ENCODE data around the gene LRFN2.

The LRFN2 gene

GRCh38 chr6:40349901-40350746 lies 237.0 kb downstream of the LRFN2 start:
- DNase-seq (no peak), ATAC-seq (no peak)
- no peak overlapping the region for H3K4me3 Mint-ChIP-seq
- no peaks in the 10 kb centered on the region for H3K4me1 Mint-ChIP-seq
- no peak overlapping the region for H3K27ac Mint-ChIP-seq
- H3K27me3 Mint-ChIP-seq, result peaks cover 6% of the 10 kb centered on the region
- H3K9me3 Mint-ChIP-seq, result no peaks in the 10 kb centered on the region

- no peak for DNase-seq
- Mint-ChIP-seq H3K4me3 (no peak overlapping the region), H3K27me3 (peaks cover 6% of the 10 kb centered on the region), H3K27ac (no peak overlapping the region), H3K9me3 (no peaks in the 10 kb centered on the region), H3K4me1 (no peaks in the 10 kb centered on the region)
- ATAC-seq, result no peak
Measured at GRCh38 chr6:40349123-40349900, 237.9 kb downstream of the LRFN2 start.

- H3K27me3 Mint-ChIP-seq, result peaks cover 6% of the 10 kb centered on the region
- H3K9me3 Mint-ChIP-seq, result no peaks in the 10 kb centered on the region
- no peak overlapping the region for H3K4me3 Mint-ChIP-seq
- H3K27ac Mint-ChIP-seq, result peak overlapping the region in 1 of 2 donors; percentile 4
- no peak for DNase-seq
- H3K4me1 Mint-ChIP-seq, result no peaks in the 10 kb centered on the region
- ATAC-seq, result no peak
Measured at GRCh38 chr6:40348591-40348990, 238.6 kb downstream of the LRFN2 start.

GRCh38 chr6:40347571-40348011 lies 239.6 kb downstream of the LRFN2 start:
- H3K27me3 Mint-ChIP-seq, result peaks cover 11% of the 10 kb centered on the region
- no peaks in the 10 kb centered on the region for H3K9me3 Mint-ChIP-seq
- H3K4me1 Mint-ChIP-seq, result no peaks in the 10 kb centered on the region
- H3K4me3 Mint-ChIP-seq, result no peak overlapping the region
- DNase-seq (no peak), ATAC-seq (no peak)
- no peak overlapping the region for H3K27ac Mint-ChIP-seq

GRCh38 chr6:40346246-40346645 lies 240.9 kb downstream of the LRFN2 start:
- Mint-ChIP-seq H3K9me3 (no peaks in the 10 kb centered on the region), H3K27me3 (peaks cover 14% of the 10 kb centered on the region), H3K4me1 (no peaks in the 10 kb centered on the region), H3K4me3 (no peak overlapping the region), H3K27ac (no peak overlapping the region)
- no peak for DNase-seq
- ATAC-seq, result no peak

GRCh38 chr6:40344566-40345167 lies 242.5 kb downstream of the LRFN2 start:
- DNase-seq, result no peak
- H3K4me1 Mint-ChIP-seq, result no peaks in the 10 kb centered on the region
- H3K4me3 Mint-ChIP-seq, result no peak overlapping the region
- H3K27ac Mint-ChIP-seq, result no peak overlapping the region
- no peaks in the 10 kb centered on the region for H3K9me3 Mint-ChIP-seq
- peaks cover 14% of the 10 kb centered on the region for H3K27me3 Mint-ChIP-seq
- no peak for ATAC-seq

- no peaks in the 10 kb centered on the region for H3K4me1 Mint-ChIP-seq
- DNase-seq, result no peak
- H3K27ac Mint-ChIP-seq, result no peak overlapping the region
- no peak for ATAC-seq
- peaks cover 14% of the 10 kb centered on the region for H3K27me3 Mint-ChIP-seq
- no peak overlapping the region for H3K4me3 Mint-ChIP-seq
- H3K9me3 Mint-ChIP-seq, result no peaks in the 10 kb centered on the region
Measured at GRCh38 chr6:40343877-40344565, 243.1 kb downstream of the LRFN2 start.

GRCh38 chr6:40343318-40343876 lies 243.8 kb downstream of the LRFN2 start:
- ATAC-seq, result no peak
- Mint-ChIP-seq H3K27ac (no peak overlapping the region), H3K9me3 (no peaks in the 10 kb centered on the region), H3K4me3 (no peak overlapping the region), H3K27me3 (peaks cover 14% of the 10 kb centered on the region), H3K4me1 (no peaks in the 10 kb centered on the region)
- no peak for DNase-seq

GRCh38 chr6:40342723-40343122 lies 244.4 kb downstream of the LRFN2 start:
- H3K9me3 Mint-ChIP-seq, result no peaks in the 10 kb centered on the region

GRCh38 chr6:40341726-40342125 lies 245.4 kb downstream of the LRFN2 start:
- H3K27ac Mint-ChIP-seq, result no peak overlapping the region
- no peak overlapping the region for H3K4me3 Mint-ChIP-seq
- ATAC-seq (no peak), DNase-seq (no peak)
- no peaks in the 10 kb centered on the region for H3K4me1 Mint-ChIP-seq
- peaks cover 9% of the 10 kb centered on the region for H3K27me3 Mint-ChIP-seq
- no peaks in the 10 kb centered on the region for H3K9me3 Mint-ChIP-seq

More at GRCh38 chr6:40342723-40343122, 244.4 kb downstream of the LRFN2 start:
- DNase-seq (no peak), ATAC-seq (no peak)
- H3K4me1 Mint-ChIP-seq, result no peaks in the 10 kb centered on the region
- H3K27ac Mint-ChIP-seq, result peak overlapping the region in 1 of 2 donors; percentile 9
- H3K27me3 Mint-ChIP-seq, result peaks cover 14% of the 10 kb centered on the region
- no peak overlapping the region for H3K4me3 Mint-ChIP-seq
